PC-3 (cell line): Measurements from ENCODE around the gene IGSF21. TPM values are rescaled to one million over a fixed set of nuclear protein-coding genes. Genes with fewer than 3 reads are reported as not detected.

Source experiments
- ATAC-seq: fragments of 200-7000 bp; cut with Tn5 transposase; 2 replicates; pipeline ENCODE4 v1.9.1; 2020; ENCODE audit warnings: mild to moderate bottlenecking, moderate library complexity
- BruUV-seq: library from RNA; stranded (reverse); fragments of 400-500 nt; replicated peaks from 2 replicates; lab custom pipeline; 2021; lab: Mats Ljungman, UMichigan
- CTCF ChIA-PET: fragments of 300-600 bp; sonication (Branson Sonifier 250); formaldehyde crosslinking; loops from one replicate; lab custom pipeline; 2022; ENCODE audit warnings: antibody characterized with exemption; lab: Charles Lee
- POLR2A ChIA-PET: fragments of 300-600 bp; sonication (Branson Sonifier 250); formaldehyde crosslinking; loops from one replicate; lab custom pipeline; 2022; ENCODE audit warnings: antibody characterized with exemption; ENCODE audit not compliant: unreplicated experiment; lab: Charles Lee
- DNase-seq: peaks from one replicate; pipeline ENCODE4 v3.0.0-alpha.2; 2015
- H2AFZ ChIP-seq: fragments of 300-600 bp; sonication (generic); 2 replicates; pipeline ENCODE4 v1.6.0; 2016; ENCODE audit warnings: antibody characterized with exemption, low read length
- H3F3A ChIP-seq: fragments of 300-600 bp; sonication (generic); one replicate; pipeline ENCODE4 v1.6.0; 2017; ENCODE audit warnings: antibody characterized with exemption, low read length, control low read depth, mild to moderate bottlenecking; ENCODE audit not compliant: unreplicated experiment
- H3K27ac ChIP-seq: fragments of 300-600 bp; sonication (generic); 2 replicates; pipeline ENCODE4 v1.5.1; 2016; ENCODE audit warnings: mild to moderate bottlenecking, low read length
- H3K27me3 ChIP-seq: fragments of 300-600 bp; sonication (generic); 2 replicates; pipeline ENCODE4 v1.6.1; 2016; ENCODE audit warnings: low read length, mixed read lengths
- H3K36me3 ChIP-seq: fragments of 300-600 bp; sonication (generic); 2 replicates; pipeline ENCODE4 v1.6.1; 2016; ENCODE audit warnings: low read depth, mixed run types, low read length, mixed read lengths
- H3K4me1 ChIP-seq: fragments of 300-600 bp; sonication (generic); 2 replicates; pipeline ENCODE4 v1.5.1; 2016; ENCODE audit warnings: low read length; ENCODE audit not compliant: insufficient read depth
- H3K4me2 ChIP-seq: fragments of 300-600 bp; sonication (generic); 2 replicates; pipeline ENCODE4 v1.6.0; 2016; ENCODE audit warnings: low read length
- H3K4me3 ChIP-seq: fragments of 300-600 bp; sonication (generic); 2 replicates; pipeline ENCODE4 v1.5.1; 2016; ENCODE audit warnings: mild to moderate bottlenecking, low read length, mixed read lengths
- H3K79me2 ChIP-seq: fragments of 300-600 bp; sonication (generic); 2 replicates; pipeline ENCODE4 v1.6.1; 2017; ENCODE audit warnings: low read length, mixed read lengths
- H3K9ac ChIP-seq: fragments of 300-600 bp; sonication (generic); 2 replicates; pipeline ENCODE4 v1.6.0; 2016; ENCODE audit warnings: mild to moderate bottlenecking, low read length
- H3K9me2 ChIP-seq: fragments of 300-600 bp; sonication (generic); replicated peaks from 2 replicates; pipeline ENCODE4 v1.6.1; 2016; ENCODE audit warnings: mixed run types, low read length, mixed read lengths
- H3K9me3 ChIP-seq: fragments of 300-600 bp; sonication (generic); 2 replicates; pipeline ENCODE4 v1.6.1; 2016; ENCODE audit warnings: low read length, mixed read lengths
- H4K20me1 ChIP-seq: fragments of 300-600 bp; sonication (generic); 2 replicates; pipeline ENCODE4 v1.6.1; 2016; ENCODE audit warnings: low read length, mixed read lengths
- EZH2 ChIP-seq: fragments of 300-600 bp; sonication (generic); IDR thresholded peaks from one replicate; pipeline ENCODE4 v1.6.1; 2017; ENCODE audit warnings: antibody characterized with exemption, mild to moderate bottlenecking, low read length; ENCODE audit not compliant: unreplicated experiment
- EZH2phosphoT487 ChIP-seq: fragments of 300-600 bp; sonication (generic); IDR thresholded peaks from 2 replicates; pipeline ENCODE4 v1.6.1; 2018; ENCODE audit warnings: mild to moderate bottlenecking, antibody characterized with exemption, low read length, borderline replicate concordance
- intact Hi-C: fragments of 100-400 bp; cut with micrococcal nuclease; formaldehyde crosslinking; loops from 2 replicates; pipeline ENCODE4 v1.9.0; 2023
- total RNA-seq: library from RNA; depleted of rRNA; stranded (reverse); fragments of >200 nt; gene quantifications from 2 replicates; pipeline ENCODE4 v1.2.3, GENCODE V29; 2014
- TF ChIP-seq, protein P1 (sequence below): fragments of 300-600 bp; sonication (generic); conservative IDR thresholded peaks from 2 replicates; pipeline ENCODE4 v1.5.1; 2017; ENCODE audit warnings: antibody characterized with exemption, low read depth, mild to moderate bottlenecking, low read length

The IGSF21 gene
- total RNA-seq, 1 experiment from 2014 or later: not detected

- CTCF ChIA-PET: no interaction called here
- ATAC-seq: no peak
- no TSS peak for BruUV-seq
- no peaks in the 10 kb centered on the region for H3K79me2 ChIP-seq
- H3K4me3 ChIP-seq: no peak overlapping the region
- no peak for DNase-seq
- H3K36me3 ChIP-seq: no peaks in the 10 kb centered on the region
- H3K27me3 ChIP-seq: 0 out of 2 replicates have a peak, but pooled peaks cover 8% of the 10 kb centered on the region
- no peak overlapping the region for H3K27ac ChIP-seq
- H2AFZ ChIP-seq: no peak overlapping the region
- H3F3A ChIP-seq: no peaks in the 10 kb centered on the region
- POLR2A ChIA-PET: no interaction called here
- no peaks in the 10 kb centered on the region for H3K9me3 ChIP-seq
- no peaks in the 10 kb centered on the region for H3K4me1 ChIP-seq
- TF ChIP-seq, protein P1, sequence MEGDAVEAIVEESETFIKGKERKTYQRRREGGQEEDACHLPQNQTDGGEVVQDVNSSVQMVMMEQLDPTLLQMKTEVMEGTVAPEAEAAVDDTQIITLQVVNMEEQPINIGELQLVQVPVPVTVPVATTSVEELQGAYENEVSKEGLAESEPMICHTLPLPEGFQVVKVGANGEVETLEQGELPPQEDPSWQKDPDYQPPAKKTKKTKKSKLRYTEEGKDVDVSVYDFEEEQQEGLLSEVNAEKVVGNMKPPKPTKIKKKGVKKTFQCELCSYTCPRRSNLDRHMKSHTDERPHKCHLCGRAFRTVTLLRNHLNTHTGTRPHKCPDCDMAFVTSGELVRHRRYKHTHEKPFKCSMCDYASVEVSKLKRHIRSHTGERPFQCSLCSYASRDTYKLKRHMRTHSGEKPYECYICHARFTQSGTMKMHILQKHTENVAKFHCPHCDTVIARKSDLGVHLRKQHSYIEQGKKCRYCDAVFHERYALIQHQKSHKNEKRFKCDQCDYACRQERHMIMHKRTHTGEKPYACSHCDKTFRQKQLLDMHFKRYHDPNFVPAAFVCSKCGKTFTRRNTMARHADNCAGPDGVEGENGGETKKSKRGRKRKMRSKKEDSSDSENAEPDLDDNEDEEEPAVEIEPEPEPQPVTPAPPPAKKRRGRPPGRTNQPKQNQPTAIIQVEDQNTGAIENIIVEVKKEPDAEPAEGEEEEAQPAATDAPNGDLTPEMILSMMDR: no peak
- TF ChIP-seq EZH2 (no peak), EZH2phosphoT487 (no peak)
- intact Hi-C loops: no loop called here
- H3K4me2 ChIP-seq: no peak overlapping the region
- H3K9ac ChIP-seq: no peak overlapping the region
- no peaks in the 10 kb centered on the region for H4K20me1 ChIP-seq
- no peaks in the 10 kb centered on the region for H3K9me2 ChIP-seq
Observed at GRCh38 chr1:18137759-18138345, 30.3 kb downstream of the IGSF21 start.

DNA sequence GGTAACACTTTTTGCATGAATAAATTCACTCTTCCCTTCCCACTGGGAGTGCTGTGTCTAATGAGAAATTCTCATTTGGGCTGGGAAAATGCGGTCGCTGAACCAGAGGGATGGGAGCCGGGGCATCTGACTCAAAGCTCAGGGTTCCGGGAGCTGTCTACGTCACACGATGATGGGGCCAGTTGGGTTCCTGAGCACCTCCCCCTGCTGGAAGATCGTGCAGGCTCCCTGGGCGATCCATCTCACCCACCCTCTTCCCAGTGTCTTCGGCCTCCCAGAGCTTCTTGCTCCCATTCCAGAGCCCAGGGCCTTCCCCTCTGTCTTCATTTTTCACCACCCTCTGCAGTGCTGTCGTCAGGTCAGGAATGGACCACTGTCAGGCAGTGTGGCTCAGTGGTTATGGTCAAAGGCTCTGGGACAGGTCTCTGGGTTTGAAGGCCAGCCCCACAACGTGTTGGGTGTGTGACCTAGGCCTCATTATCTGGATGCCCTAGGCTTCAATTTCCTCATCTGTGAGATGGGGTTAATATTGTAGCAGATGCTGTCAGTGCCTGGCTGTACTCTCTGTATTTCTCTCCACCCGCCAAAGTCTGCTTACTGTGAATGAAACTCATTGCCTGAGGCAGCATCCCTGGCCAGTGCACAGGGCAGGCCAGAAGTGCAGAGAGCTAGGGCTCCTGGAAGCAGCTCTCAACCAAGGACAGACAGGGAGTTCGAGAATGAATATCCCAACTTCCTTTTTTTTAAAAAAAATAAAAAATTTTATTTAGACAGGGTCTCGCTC lies 31.8 kb downstream of the IGSF21 start:
- H3K4me3 ChIP-seq: no peak overlapping the region
- CTCF ChIA-PET: no interaction called here
- no TSS peak for BruUV-seq
- DNase-seq (no peak), ATAC-seq (no peak)
- H3K9ac ChIP-seq: no peak overlapping the region
- H3K36me3 ChIP-seq: no peaks in the 10 kb centered on the region
- no peak overlapping the region for H3K4me2 ChIP-seq
- 0 out of 2 replicates have a peak, but pooled peaks cover 12% of the 10 kb centered on the region for H3K27me3 ChIP-seq
- H3K4me1 ChIP-seq: no peaks in the 10 kb centered on the region
- H3K9me2 ChIP-seq: no peaks in the 10 kb centered on the region
- H3K27ac ChIP-seq: no peak overlapping the region
- H3K79me2 ChIP-seq: no peaks in the 10 kb centered on the region
- intact Hi-C loops: no loop called here
- POLR2A ChIA-PET: no interaction called here
- TF ChIP-seq EZH2 (no peak), EZH2phosphoT487 (no peak)
- TF ChIP-seq, protein P1: no peak
- no peaks in the 10 kb centered on the region for H4K20me1 ChIP-seq
- no peak overlapping the region for H2AFZ ChIP-seq
- H3F3A ChIP-seq: no peaks in the 10 kb centered on the region
- no peaks in the 10 kb centered on the region for H3K9me3 ChIP-seq

- H3K4me3 ChIP-seq: no peak overlapping the region
- TF ChIP-seq EZH2phosphoT487 (no peak), EZH2 (no peak)
- TF ChIP-seq, protein P1: no peak
Observed at GRCh38 chr1:18140411-18140810, 32.8 kb downstream of the IGSF21 start.

More at GRCh38 chr1:18140411-18140810, 32.8 kb downstream of the IGSF21 start:
- Histone ChIP-seq H3K36me3 (no peaks in the 10 kb centered on the region), H3K9me2 (no peaks in the 10 kb centered on the region), H3K9ac (no peak overlapping the region), H3K27me3 (0 out of 2 replicates have a peak, but pooled peaks cover 12% of the 10 kb centered on the region), H3K4me1 (no peaks in the 10 kb centered on the region), H3K79me2 (no peaks in the 10 kb centered on the region), H3K9me3 (no peaks in the 10 kb centered on the region), H3F3A (no peaks in the 10 kb centered on the region), H3K4me2 (no peak overlapping the region), H3K27ac (no peak overlapping the region), H2AFZ (no peak overlapping the region), H4K20me1 (no peaks in the 10 kb centered on the region)
- ATAC-seq (no peak), DNase-seq (no peak)
- CTCF ChIA-PET: no interaction called here
- intact Hi-C loops: no loop called here
- no TSS peak for BruUV-seq
- POLR2A ChIA-PET: no interaction called here
